A549 (cell line): ENCODE data around the gene ZNF296. TPM values are rescaled to one million over a fixed set of nuclear protein-coding genes. Genes with fewer than 3 reads are reported as not detected.

Experiments
- ATAC-seq, 2 experiments: fragments of 200-7000 bp in 1 of 2; fragments of >200 bp in 1 of 2; cut with Nextera tagmentation in 1 of 2; cut with Tn5 transposase in 1 of 2; 3 replicates each; pipeline versions ENCODE4 v1.8.0 to v1.9.1; 2018 to 2020; ENCODE audit warnings: mild to moderate bottlenecking in 1 of 2, moderate library complexity in 1 of 2
- CTCF ChIA-PET: fragments of 300-600 bp; sonication (Branson Sonifier 250); formaldehyde crosslinking; extraction: SDS; loops from one replicate; lab custom pipeline; 2021; ENCODE audit warnings: antibody characterized with exemption, inconsistent platforms; lab: Yijun Ruan, JAX
- POLR2A ChIA-PET: fragments of 350-600 bp; formaldehyde crosslinking; extraction: SDS; loops from one replicate; lab custom pipeline; 2021; ENCODE audit warnings: antibody characterized with exemption, inconsistent platforms; lab: Yijun Ruan, JAX
- DNase-seq, 2 experiments: peaks; one replicate each; pipeline versions ENCODE4 v3.0.0 to v3.0.0-alpha.2; 2011 to 2016; ENCODE audit warnings: low read depth in 1 of 2, low spot score in 1 of 2
- FAIRE-seq: peaks from 2 replicates; lab custom pipeline; 2011; peaks lifted over from hg19 to GRCh38; lab: Jason Lieb, UNC
- H3K27ac ChIP-seq, 2 experiments: fragments of >200 bp; sonication (Bioruptor Twin); formaldehyde crosslinking; 3 replicates each; pipeline ENCODE4 v1.5.1; 2016 to 2017
- H3K4me1 ChIP-seq: fragments of >200 bp; sonication (Bioruptor Twin); formaldehyde crosslinking; 3 replicates; pipeline ENCODE4 v1.6.1; 2016
- H3K4me2 ChIP-seq: fragments of >200 bp; sonication (Bioruptor Twin); formaldehyde crosslinking; 3 replicates; pipeline ENCODE4 v1.6.1; 2016
- H3K4me3 ChIP-seq: fragments of >200 bp; sonication (Bioruptor Twin); formaldehyde crosslinking; 3 replicates; pipeline ENCODE4 v1.5.1; 2016
- H3K9me3 ChIP-seq: fragments of >200 bp; sonication (Bioruptor Twin); formaldehyde crosslinking; 3 replicates; pipeline ENCODE4 v1.6.1; 2016
- BHLHE40 ChIP-seq: IDR thresholded peaks from 2 replicates; pipeline ENCODE4 v1.6.1; 2012; ENCODE audit warnings: low read depth, low read length, inconsistent platforms
- CEBPB ChIP-seq, 2 experiments: fragments of >200 bp in 1 of 2; sonication (Bioruptor Twin) in 1 of 2; formaldehyde crosslinking in 1 of 2; IDR thresholded peaks; 2 replicates each; pipeline ENCODE4 v1.6.1; 2012 to 2016
- EHMT2 ChIP-seq: fragments of 200-600 bp; sonication (generic); IDR thresholded peaks from 2 replicates; pipeline ENCODE4 v1.6.1; 2016; ENCODE audit warnings: antibody characterized with exemption, low read depth, mild to moderate bottlenecking, moderate library complexity
- EP300 ChIP-seq, 2 experiments: fragments of >200 bp; sonication (Bioruptor Twin); formaldehyde crosslinking; IDR thresholded peaks; 2 replicates in 1 of 2; 3 replicates in 1 of 2; pipeline ENCODE4 v1.6.1; 2016 to 2017
- FOSB ChIP-seq: fragments of 250-450 bp; sonication (Bioruptor Pico); IDR thresholded peaks from 2 replicates; pipeline ENCODE4 v1.5.0; 2020; ENCODE audit warnings: mild to moderate bottlenecking, moderate library complexity
- FOSL2 ChIP-seq, 2 experiments: fragments of 450-650 bp in 1 of 2; fragments of >200 bp in 1 of 2; sonication (Bioruptor Twin) in 1 of 2; formaldehyde crosslinking; IDR thresholded peaks; 2 replicates each; pipeline versions ENCODE4 v1.5.0 to v1.6.1; 2016 to 2020; ENCODE audit warnings: mild to moderate bottlenecking in 1 of 2, moderate library complexity in 1 of 2
- GATA3 ChIP-seq: IDR thresholded peaks from 2 replicates; pipeline ENCODE4 v1.6.1; 2012; ENCODE audit warnings: borderline replicate concordance
- HOXA7 ChIP-seq: fragments of 250-450 bp; sonication (Bioruptor Pico); IDR thresholded peaks from 2 replicates; pipeline ENCODE4 v1.5.0; 2020; ENCODE audit warnings: mild to moderate bottlenecking, moderate library complexity
- HOXB13 ChIP-seq: fragments of 250-450 bp; sonication (Bioruptor Pico); IDR thresholded peaks from 2 replicates; pipeline ENCODE4 v1.5.0; 2020; ENCODE audit warnings: low read depth, mild to moderate bottlenecking, moderate library complexity
- KDM1A ChIP-seq: fragments of 200-600 bp; sonication (generic); IDR thresholded peaks from 2 replicates; pipeline ENCODE4 v1.6.1; 2016; ENCODE audit warnings: low read depth, mild to moderate bottlenecking
- MAFK ChIP-seq: fragments of 450-650 bp; IDR thresholded peaks from 2 replicates; pipeline ENCODE4 v1.6.1; 2014; ENCODE audit not compliant: partially characterized antibody
- NFE2L2 ChIP-seq: fragments of 150-350 bp; conservative IDR thresholded peaks from 2 replicates; pipeline ENCODE4 v1.6.1; 2014; ENCODE audit warnings: low read length
- NPAS2 ChIP-seq: fragments of 250-450 bp; sonication (Bioruptor Pico); IDR thresholded peaks from 2 replicates; pipeline ENCODE4 v1.8.0; 2022; ENCODE audit warnings: mild to moderate bottlenecking, moderate library complexity, borderline replicate concordance
- REST ChIP-seq: fragments of 200-600 bp; sonication (generic); IDR thresholded peaks from 2 replicates; pipeline ENCODE4 v1.6.1; 2016; ENCODE audit warnings: antibody characterized with exemption, mild to moderate bottlenecking, moderate library complexity
- RNF2 ChIP-seq: fragments of 200-600 bp; sonication (generic); IDR thresholded peaks from 2 replicates; pipeline ENCODE4 v1.6.1; 2016; ENCODE audit warnings: low read depth, mild to moderate bottlenecking, antibody characterized with exemption, moderate library complexity, borderline replicate concordance
- SMC3 ChIP-seq: fragments of >200 bp; sonication (Bioruptor Twin); formaldehyde crosslinking; IDR thresholded peaks from 3 replicates; pipeline ENCODE4 v1.6.1; 2018; ENCODE audit warnings: inconsistent platforms
- WGBS: methylation state at CpG from one replicate; pipeline ENCODE4 v1.1.6; 2017; ENCODE audit errors: missing lambda C conversion rate; 5-methylcytosine and 5-hydroxymethylcytosine counted together
- polyA plus RNA-seq, 4 experiments: library from polyadenylated mRNA; depleted of rRNA in 3 of 4; stranded (reverse); fragments of >200 nt; fragmentation: RNase III in 1 of 4; extraction: RNeasy Plus Mini Kit Qiagen cat#74134 plus additional on column Dnase treatment in 1 of 4; gene quantifications; 2 replicates in 3 of 4; 3 replicates in 1 of 4; pipeline ENCODE4 v1.2.3, GENCODE V29; 2011 to 2017
- TF ChIP-seq, protein P1 (sequence below): IDR thresholded peaks from 2 replicates; pipeline ENCODE4 v1.6.1; 2012
- TF ChIP-seq, protein P2 (sequence below): fragments of 250-450 bp; sonication (Bioruptor Pico); IDR thresholded peaks from 2 replicates; pipeline ENCODE4 v1.5.0; 2021; ENCODE audit warnings: mild to moderate bottlenecking, moderate library complexity, borderline replicate concordance

ZNF296 gene
- polyA plus RNA-seq, 2 of the 4 experiments (the other 2 are of a cell fraction), result 0.34 to 2.7 TPM

GRCh38 chr19:45068041-45068440 lies 8.2 kb downstream of the ZNF296 start (continued):
- TF ChIP-seq REST (no peak), NFE2L2 (no peak)

DNA sequence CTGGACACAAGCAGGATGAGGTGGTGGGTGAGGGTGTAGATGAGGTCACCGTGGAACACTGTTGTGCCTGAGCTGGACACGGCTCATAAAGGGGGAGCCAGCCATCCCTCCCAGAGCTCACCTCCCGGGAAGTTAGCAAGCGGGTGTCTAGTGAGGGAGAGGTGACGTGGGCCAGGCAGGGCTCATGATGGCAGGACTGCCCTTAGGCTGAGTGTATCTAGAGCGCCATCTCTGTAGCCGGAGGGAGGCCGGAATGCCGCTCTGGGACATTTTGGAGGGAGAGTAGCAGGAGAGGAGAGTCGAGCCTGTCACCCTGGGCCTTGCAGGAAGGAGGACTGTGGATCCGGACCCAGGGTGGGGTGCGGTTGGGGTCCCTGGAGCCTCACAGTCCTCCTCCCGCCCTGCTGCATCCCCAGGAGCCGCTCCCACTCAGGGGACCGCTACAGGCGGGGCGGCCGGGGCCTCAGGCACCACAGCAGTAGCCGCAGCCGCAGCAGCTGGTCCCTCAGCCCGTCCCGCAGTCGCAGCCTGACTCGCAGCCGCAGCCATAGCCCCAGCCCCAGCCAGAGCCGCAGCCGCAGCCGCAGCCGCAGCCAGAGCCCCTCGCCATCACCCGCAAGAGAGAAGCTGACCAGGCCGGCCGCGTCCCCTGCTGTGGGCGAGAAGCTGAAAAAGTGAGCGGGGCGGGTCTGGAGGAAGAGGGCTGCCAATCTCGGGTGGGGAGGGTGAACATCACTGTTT lies 9.2 kb downstream of the ZNF296 start:
- no peaks in the 10 kb centered on the region for H3K9me3 ChIP-seq
- no peak overlapping the region for H3K4me2 ChIP-seq
- H3K4me1 ChIP-seq, result no peaks in the 10 kb centered on the region
- ATAC-seq, result no peak
- no peak for DNase-seq
- CTCF ChIA-PET, result interaction anchor here (1.0 to 3.0 kb wide), 6 partner anchors 7 to 28 kb away, joined by 3 to 25 read pairs (median 4); no protein-coding TSS in a partner anchor
- H3K27ac ChIP-seq, result no peak overlapping the region
- TF ChIP-seq RNF2, result no peak
- POLR2A ChIA-PET, result no interaction called here
- no peak overlapping the region for H3K4me3 ChIP-seq
- 93% methylated on average over 22 of the region's 38 CpGs for WGBS
- FAIRE-seq, result no peak

DNA sequence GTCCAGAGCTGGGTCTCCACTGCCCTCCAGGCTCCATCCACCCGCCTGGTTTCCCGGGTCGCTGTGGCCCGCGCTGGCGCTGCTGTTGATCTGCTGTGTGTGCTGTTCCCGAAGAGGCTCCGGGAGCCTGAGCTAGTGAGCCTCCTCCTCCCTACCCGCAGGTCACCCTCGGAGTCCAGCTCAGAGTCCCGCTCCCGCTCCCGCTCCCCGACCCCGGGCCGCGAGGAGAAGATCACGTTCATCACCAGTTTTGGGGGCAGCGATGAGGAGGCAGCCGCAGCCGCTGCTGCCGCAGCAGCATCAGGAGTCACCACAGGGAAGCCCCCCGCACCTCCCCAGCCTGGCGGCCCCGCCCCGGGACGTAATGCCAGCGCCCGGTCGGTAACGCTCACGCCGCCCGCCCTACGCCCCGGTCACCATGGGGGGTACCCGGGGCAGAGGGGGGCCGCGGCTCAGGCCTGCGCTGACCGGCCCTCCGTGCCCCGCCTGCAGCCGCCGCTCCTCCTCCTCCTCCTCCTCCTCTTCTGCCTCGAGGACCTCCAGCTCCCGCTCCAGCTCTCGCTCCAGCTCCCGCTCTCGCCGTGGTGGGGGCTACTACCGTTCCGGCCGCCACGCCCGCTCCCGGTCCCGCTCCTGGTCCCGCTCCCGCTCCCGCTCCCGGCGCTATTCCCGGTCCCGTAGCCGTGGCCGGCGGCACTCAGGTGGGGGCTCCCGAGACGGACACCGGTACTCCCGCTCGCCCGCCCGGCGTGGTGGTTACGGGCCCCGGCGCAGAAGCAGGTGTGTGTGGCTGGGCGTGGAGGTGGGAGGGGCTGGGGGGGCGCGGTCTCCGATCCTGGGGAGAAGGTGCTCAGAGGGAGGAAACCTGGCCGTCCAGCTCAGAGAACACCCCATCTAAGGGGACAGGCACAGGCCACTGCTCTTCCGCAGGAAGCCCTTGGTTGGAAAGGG lies 12.2 kb downstream of the ZNF296 start:
- DNase-seq, result no peak
- ChIA-PET POLR2A (no interaction called here), CTCF (interaction anchor here (0.7 to 8.1 kb wide), 7 partner anchors 8 to 75 kb away, joined by 3 to 152 read pairs (median 42); partner anchors contain the start of genes CLASRP, GEMIN7 and ZNF296)
- Histone ChIP-seq H3K4me3 (no peak overlapping the region), H3K4me1 (0 out of 3 replicates have a peak, but pooled peaks cover 3% of the 10 kb centered on the region), H3K4me2 (no peak overlapping the region), H3K9me3 (no peaks in the 10 kb centered on the region), H3K27ac (no peak overlapping the region)
- no peak for ATAC-seq
- FAIRE-seq, result no peak
- WGBS, result 97% methylated on average over 82 of the region's 85 CpGs
- TF ChIP-seq, protein P1, sequence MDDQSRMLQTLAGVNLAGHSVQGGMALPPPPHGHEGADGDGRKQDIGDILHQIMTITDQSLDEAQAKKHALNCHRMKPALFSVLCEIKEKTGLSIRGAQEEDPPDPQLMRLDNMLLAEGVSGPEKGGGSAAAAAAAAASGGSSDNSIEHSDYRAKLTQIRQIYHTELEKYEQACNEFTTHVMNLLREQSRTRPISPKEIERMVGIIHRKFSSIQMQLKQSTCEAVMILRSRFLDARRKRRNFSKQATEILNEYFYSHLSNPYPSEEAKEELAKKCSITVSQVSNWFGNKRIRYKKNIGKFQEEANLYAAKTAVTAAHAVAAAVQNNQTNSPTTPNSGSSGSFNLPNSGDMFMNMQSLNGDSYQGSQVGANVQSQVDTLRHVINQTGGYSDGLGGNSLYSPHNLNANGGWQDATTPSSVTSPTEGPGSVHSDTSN, result no peak

- Histone ChIP-seq H3K4me1 (0 out of 3 replicates have a peak, but pooled peaks cover 3% of the 10 kb centered on the region), H3K27ac (no peak overlapping the region), H3K4me2 (no peak overlapping the region), H3K9me3 (no peaks in the 10 kb centered on the region), H3K4me3 (no peak overlapping the region)
- WGBS, result 96% methylated on average over 4 of the region's 4 CpGs
- FAIRE-seq (no peak), DNase-seq (no peak), ATAC-seq (no peak)
- POLR2A ChIA-PET, result interaction anchor here (1.2 kb wide), 1 partner anchor 60 kb away, joined by 3 read pairs; no protein-coding TSS in a partner anchor
- CTCF ChIA-PET, result interaction anchor here (0.7 to 8.1 kb wide), 11 partner anchors 10 to 159 kb away, joined by 3 to 152 read pairs (median 5); partner anchors contain the start of genes APOC2, CLASRP, GEMIN7 and ZNF296
- TF ChIP-seq FOSB (no peak), EHMT2 (no peak), EP300 (IDR thresholded peaks at IDR 0.05) (no peak), KDM1A (no peak), SMC3 (no peak), NFE2L2 (no peak), CEBPB (IDR thresholded peaks at IDR 0.05) (no peak), RNF2 (no peak), FOSL2 (IDR thresholded peaks at IDR 0.05) (no peak), FOSL2 (CRISPR knock-in tag; IDR thresholded peaks at IDR 0.05) (no peak), BHLHE40 (no peak), HOXA7 (no peak), GATA3 (no peak), HOXB13 (CRISPR knock-in tag) (no peak), MAFK (no peak), NPAS2 (CRISPR knock-in tag) (no peak)
- TF ChIP-seq, protein P2, sequence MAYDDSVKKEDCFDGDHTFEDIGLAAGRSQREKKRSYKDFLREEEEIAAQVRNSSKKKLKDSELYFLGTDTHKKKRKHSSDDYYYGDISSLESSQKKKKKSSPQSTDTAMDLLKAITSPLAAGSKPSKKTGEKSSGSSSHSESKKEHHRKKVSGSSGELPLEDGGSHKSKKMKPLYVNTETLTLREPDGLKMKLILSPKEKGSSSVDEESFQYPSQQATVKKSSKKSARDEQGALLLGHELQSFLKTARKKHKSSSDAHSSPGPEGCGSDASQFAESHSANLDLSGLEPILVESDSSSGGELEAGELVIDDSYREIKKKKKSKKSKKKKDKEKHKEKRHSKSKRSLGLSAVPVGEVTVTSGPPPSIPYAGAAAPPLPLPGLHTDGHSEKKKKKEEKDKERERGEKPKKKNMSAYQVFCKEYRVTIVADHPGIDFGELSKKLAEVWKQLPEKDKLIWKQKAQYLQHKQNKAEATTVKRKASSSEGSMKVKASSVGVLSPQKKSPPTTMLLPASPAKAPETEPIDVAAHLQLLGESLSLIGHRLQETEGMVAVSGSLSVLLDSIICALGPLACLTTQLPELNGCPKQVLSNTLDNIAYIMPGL (CRISPR knock-in tag), result no peak
Measured at GRCh38 chr19:45061965-45062364, 14.3 kb downstream of the ZNF296 start.
